SU-DHL-6 (cell line): ENCODE data around the gene ARSB.
"Not testable (repeated sequence)": the region's sequence is repeated elsewhere in the genome, so short reads cannot be mapped to it uniquely, and the experiment has no call there.

ENCODE experiments used
- H2AFZ ChIP-seq: fragments of 200-600 bp; sonication (generic); 2 replicates; pipeline ENCODE4 v1.6.1; 2014; ENCODE audit warnings: low read depth, mild to moderate bottlenecking, moderate library complexity, mixed read lengths, antibody characterized with exemption, low read length; ENCODE audit not compliant: severe bottlenecking
- H3F3A ChIP-seq: fragments of 200-600 bp; shearing (Covaris generic); 2 replicates; pipeline ENCODE4 v1.6.0; 2016; ENCODE audit warnings: antibody characterized with exemption, mild to moderate bottlenecking; ENCODE audit not compliant: insufficient read depth
- H3K27ac ChIP-seq: fragments of 200-600 bp; sonication (generic); 2 replicates; pipeline ENCODE4 v1.5.1; 2016; ENCODE audit warnings: low read depth, mild to moderate bottlenecking, low read length, moderate library complexity, mixed read lengths
- H3K27me3 ChIP-seq: fragments of 200-600 bp; sonication (generic), shearing (Covaris generic); 2 replicates; pipeline ENCODE4 v1.6.0; 2014; ENCODE audit warnings: mild to moderate bottlenecking, low read length
- H3K36me3 ChIP-seq: fragments of 200-600 bp; sonication (generic); 2 replicates; pipeline ENCODE4 v1.6.1; 2014; ENCODE audit warnings: mild to moderate bottlenecking, low read length, mixed read lengths
- H3K4me2 ChIP-seq: fragments of 300-600, 200-600 bp; shearing (Covaris generic), sonication (generic); 2 replicates; pipeline ENCODE4 v1.6.0; 2014; ENCODE audit warnings: low read length, low read depth, mild to moderate bottlenecking; ENCODE audit not compliant: poor library complexity, severe bottlenecking
- H3K4me3 ChIP-seq: fragments of 200-600 bp; sonication (generic); 2 replicates; pipeline ENCODE4 v1.5.1; 2014; ENCODE audit warnings: antibody characterized with exemption, low read length, mild to moderate bottlenecking, mixed read lengths; ENCODE audit not compliant: insufficient read depth, poor library complexity, severe bottlenecking
- H3K79me2 ChIP-seq: fragments of 200-600 bp; sonication (generic); 2 replicates; pipeline ENCODE4 v1.6.1; 2014; ENCODE audit warnings: mild to moderate bottlenecking, low read length, moderate library complexity; ENCODE audit not compliant: insufficient read depth
- H3K9ac ChIP-seq: fragments of 200-600 bp; sonication (generic); 2 replicates; pipeline ENCODE4 v1.7.0; 2014; ENCODE audit warnings: mild to moderate bottlenecking, low read length
- H3K9me2 ChIP-seq: fragments of 200-600 bp; sonication (generic); replicated peaks from 2 replicates; pipeline ENCODE4 v1.6.1; 2014; ENCODE audit warnings: low read length; ENCODE audit not compliant: insufficient read depth
- H3K9me3 ChIP-seq: fragments of 200-600 bp; sonication (generic); 2 replicates; pipeline ENCODE4 v1.6.1; 2014; ENCODE audit warnings: low read length, mixed read lengths; ENCODE audit not compliant: insufficient read depth
- H4K20me1 ChIP-seq: fragments of 200-600 bp; sonication (generic); 2 replicates; pipeline ENCODE4 v1.6.1; 2014; ENCODE audit warnings: low read depth, mild to moderate bottlenecking, antibody characterized with exemption, low read length, moderate library complexity, mixed read lengths
- CTCF ChIP-seq: fragments of 200-600 bp; sonication (generic); IDR thresholded peaks from one replicate; pipeline ENCODE4 v1.5.1; 2017; ENCODE audit warnings: antibody characterized with exemption, mild to moderate bottlenecking, low read length, moderate library complexity; ENCODE audit not compliant: insufficient read depth, poor library complexity, severe bottlenecking
- EZH2phosphoT487 ChIP-seq: fragments of 200-600 bp; sonication (generic), shearing (Covaris generic); conservative IDR thresholded peaks from 2 replicates; pipeline ENCODE4 v1.6.1; 2018; ENCODE audit warnings: mild to moderate bottlenecking, antibody characterized with exemption, low read length, moderate library complexity, mixed read lengths

Gene ARSB

GRCh38 chr5:78881884-78882283 is 103.2 kb downstream of the ARSB start:
- H3K9me2 ChIP-seq, result no peaks in the 10 kb centered on the region
- no peak overlapping the region for H2AFZ ChIP-seq
- H3K4me2 ChIP-seq, result no peak overlapping the region
- no peaks in the 10 kb centered on the region for H3K27me3 ChIP-seq
- TF ChIP-seq EZH2phosphoT487 (no peak), CTCF (no peak)
- H3F3A ChIP-seq, result 0 out of 2 replicates have a peak, but pooled peaks cover 2% of the 10 kb centered on the region
- H4K20me1 ChIP-seq, result no peaks in the 10 kb centered on the region
- no peak overlapping the region for H3K27ac ChIP-seq
- H3K4me3 ChIP-seq, result no peak overlapping the region
- H3K36me3 ChIP-seq, result no peaks in the 10 kb centered on the region
- H3K9me3 ChIP-seq, result no peaks in the 10 kb centered on the region
- no peak overlapping the region for H3K9ac ChIP-seq
- H3K79me2 ChIP-seq, result no peaks in the 10 kb centered on the region

- no peaks in the 10 kb centered on the region for H3K9me3 ChIP-seq
- no peak overlapping the region for H3K4me3 ChIP-seq
- H3K36me3 ChIP-seq, result no peaks in the 10 kb centered on the region
- no peak for TF ChIP-seq EZH2phosphoT487
- no peak for TF ChIP-seq CTCF
- H3F3A ChIP-seq, result no peaks in the 10 kb centered on the region
- H4K20me1 ChIP-seq, result no peaks in the 10 kb centered on the region
- no peaks in the 10 kb centered on the region for H3K9me2 ChIP-seq
- no peaks in the 10 kb centered on the region for H3K79me2 ChIP-seq
- H2AFZ ChIP-seq, result no peak overlapping the region
- H3K27me3 ChIP-seq, result no peaks in the 10 kb centered on the region
- no peak overlapping the region for H3K9ac ChIP-seq
- H3K27ac ChIP-seq, result no peak overlapping the region
- no peak overlapping the region for H3K4me2 ChIP-seq
Measured at GRCh38 chr5:78879516-78879915, 105.6 kb downstream of the ARSB start.

GRCh38 chr5:78866076-78866475 is 119.0 kb downstream of the ARSB start:
- H3K9ac ChIP-seq, H4K20me1 ChIP-seq, H3K4me2 ChIP-seq, H3F3A ChIP-seq, H3K79me2 ChIP-seq, H3K36me3 ChIP-seq, H3K27ac ChIP-seq, H2AFZ ChIP-seq, H3K9me2 ChIP-seq, H3K9me3 ChIP-seq, H3K4me3 ChIP-seq, H3K27me3 ChIP-seq: not testable (repeated sequence)

- H3K27me3 ChIP-seq, result no peaks in the 10 kb centered on the region
- no peak overlapping the region for H3K4me2 ChIP-seq
- TF ChIP-seq EZH2phosphoT487, result no peak
- no peak for TF ChIP-seq CTCF
- H2AFZ ChIP-seq, result no peak overlapping the region
- H3F3A ChIP-seq, result no peaks in the 10 kb centered on the region
- peaks cover 14% of the 10 kb centered on the region; the same call in 1 of the 2 replicates for H3K9me3 ChIP-seq
- H4K20me1 ChIP-seq, result no peaks in the 10 kb centered on the region
- H3K36me3 ChIP-seq, result no peaks in the 10 kb centered on the region
- H3K79me2 ChIP-seq, result no peaks in the 10 kb centered on the region
- H3K27ac ChIP-seq, result no peak overlapping the region
- H3K9ac ChIP-seq, result no peak overlapping the region
- no peak overlapping the region for H3K4me3 ChIP-seq
- H3K9me2 ChIP-seq, result no peaks in the 10 kb centered on the region
Measured at GRCh38 chr5:78858364-78858763, 126.7 kb downstream of the ARSB start.
